Hematopoietic multipotent progenitor cell treated with erythropoietin and hydrocortisone succinate and interleukin-3 and kit ligand, for 15 days (in vitro differentiated cells): ENCODE results near the gene TMED8.
"Not testable (repeated sequence)": the region's sequence is repeated elsewhere in the genome, so short reads cannot be mapped to it uniquely, and the experiment has no call there.

ENCODE experiments used
- DNase-seq: peaks from one replicate; pipeline ENCODE4 v3.0.0-alpha.2; 2015; ENCODE audit warnings: low spot score

Gene TMED8

DNA sequence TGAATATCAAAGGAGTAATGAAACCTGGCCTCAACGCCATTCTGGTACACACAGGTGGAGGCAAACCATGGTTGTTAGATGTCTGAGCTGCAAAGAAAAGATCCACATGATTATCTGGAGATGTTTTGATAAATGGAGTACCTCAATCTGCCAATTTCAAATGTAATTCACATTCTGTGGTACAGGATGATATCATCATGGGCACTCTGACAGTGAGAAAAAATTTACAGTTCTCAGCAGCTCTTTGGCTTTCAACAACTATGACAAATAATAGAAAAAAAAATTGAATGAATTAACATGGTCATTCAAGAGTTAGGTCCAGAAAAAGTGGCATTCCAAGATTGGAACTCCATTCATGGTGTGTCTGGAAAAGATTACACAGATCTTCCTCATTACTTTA lies 17.3 kb downstream of the TMED8 start:
- DNase-seq = no peak

GRCh38 chr14:77356899-77357298 lies 20.0 kb downstream of the TMED8 start:
- no peak for DNase-seq

GRCh38 chr14:77355811-77356210 lies 21.1 kb downstream of the TMED8 start:
- DNase-seq = no peak

DNA sequence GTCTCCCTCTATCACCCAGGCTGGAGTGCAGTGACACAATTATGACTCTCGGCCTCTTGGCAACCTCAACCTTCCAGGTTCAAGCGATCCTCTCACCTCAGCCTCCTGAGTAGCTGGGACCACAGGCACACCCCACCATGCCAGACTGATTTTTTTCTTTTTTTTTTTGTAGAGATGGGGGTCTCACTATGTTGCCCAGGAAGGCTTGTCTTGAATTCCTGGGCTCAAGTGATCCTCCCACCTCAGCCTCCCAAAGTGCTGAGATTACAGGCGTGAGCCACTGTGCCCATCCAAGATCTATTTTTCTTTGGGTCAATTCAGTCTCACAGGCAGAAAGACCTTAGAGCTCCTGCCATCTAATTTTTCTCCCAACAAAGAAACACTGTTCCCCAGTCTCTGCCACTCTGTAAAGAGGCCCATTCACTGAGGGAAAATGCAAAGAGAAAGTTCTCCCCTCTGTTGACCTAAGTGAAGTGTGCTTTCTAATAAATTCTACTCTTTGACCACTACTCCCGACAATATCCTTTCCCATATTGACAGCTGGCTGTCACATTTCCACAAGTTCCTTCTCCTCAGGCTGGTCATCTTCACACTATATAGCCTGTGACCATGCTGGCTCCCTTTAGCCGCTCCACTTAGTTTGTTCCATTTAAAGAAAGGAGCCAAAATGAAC lies 23.3 kb downstream of the TMED8 start:
- DNase-seq = no peak

DNA sequence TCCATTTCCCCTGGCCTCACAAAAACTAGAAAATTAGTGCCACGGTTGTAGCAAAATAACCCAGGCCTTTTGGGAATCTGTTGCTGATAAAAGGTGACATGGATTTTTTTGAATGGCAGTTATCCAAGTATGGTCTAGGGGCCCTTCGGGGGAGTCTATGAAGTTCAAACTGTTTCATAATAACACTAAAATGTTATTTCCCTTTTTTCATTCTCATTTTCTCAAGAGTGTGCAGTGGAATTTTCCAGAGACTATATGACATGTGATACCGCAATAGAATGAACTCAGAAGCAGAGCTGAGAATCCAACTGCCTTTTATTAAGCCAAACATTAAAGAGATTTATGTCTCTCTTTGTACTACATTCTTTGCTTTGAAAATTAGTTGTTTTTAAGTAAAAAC lies 29.1 kb downstream of the TMED8 start:
- no peak for DNase-seq

DNA sequence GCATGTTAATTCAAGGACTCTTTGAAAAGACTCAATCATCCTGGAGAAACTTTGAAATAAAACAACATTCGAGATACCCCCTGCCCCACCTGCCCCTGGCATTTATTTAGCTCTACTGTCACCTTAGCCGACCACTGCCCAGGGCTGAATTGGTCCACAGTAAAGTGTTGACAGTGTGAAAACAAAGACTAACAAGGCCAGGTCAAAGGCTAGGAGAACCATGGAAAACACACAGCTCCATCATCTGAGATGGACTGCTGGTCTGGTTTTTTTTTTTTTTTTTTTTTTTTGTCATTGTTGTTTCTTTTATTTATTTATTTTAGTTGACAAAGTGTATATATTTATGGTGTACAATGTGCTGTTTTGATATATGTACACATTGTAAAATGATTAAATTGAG lies 30.4 kb downstream of the TMED8 start:
- no peak for DNase-seq

GRCh38 chr14:77344377-77344996 lies 32.4 kb downstream of the TMED8 start:
- no peak for DNase-seq

DNA sequence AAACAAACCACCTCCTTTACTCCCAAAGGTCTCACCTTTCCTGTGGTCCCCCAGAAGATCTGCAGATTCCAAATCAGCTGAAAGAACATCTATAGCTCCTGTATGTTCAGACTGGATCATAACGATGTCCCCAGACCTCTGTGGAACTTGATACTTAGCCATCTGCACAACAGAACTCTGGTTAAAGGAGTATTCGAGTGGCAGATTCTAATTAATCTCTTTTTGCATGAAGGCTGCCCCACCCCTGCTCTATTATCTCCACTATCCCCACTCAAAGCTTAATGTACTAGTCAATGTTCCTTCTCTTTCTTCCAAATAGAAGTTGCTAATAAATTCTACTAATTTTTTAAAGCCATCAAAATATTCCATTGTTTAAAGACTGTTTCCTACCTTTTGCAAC lies 33.2 kb downstream of the TMED8 start:
- no peak for DNase-seq

GRCh38 chr14:77342726-77343397 lies 34.0 kb downstream of the TMED8 start:
- DNase-seq = no peak

GRCh38 chr14:77340389-77340788 lies 36.5 kb downstream of the TMED8 start:
- DNase-seq = no peak

DNA sequence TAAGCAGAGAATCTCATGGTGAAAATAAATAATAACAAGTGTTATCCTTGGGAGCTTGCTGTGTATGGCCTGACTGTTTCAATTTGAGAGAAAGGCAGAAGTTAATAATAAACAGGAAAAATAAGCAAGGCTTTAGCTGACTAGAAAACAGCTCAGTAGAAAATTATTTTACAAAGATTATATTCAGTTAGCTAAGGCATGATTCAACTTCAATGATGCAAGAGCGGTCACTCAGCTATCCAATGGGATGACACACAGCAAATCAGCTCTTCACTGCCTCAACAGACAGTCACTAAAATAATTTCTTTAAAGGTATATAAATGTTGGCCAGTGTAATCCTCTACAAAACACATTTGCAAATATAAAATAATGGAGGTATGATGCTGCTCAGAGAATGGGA lies 37.5 kb downstream of the TMED8 start:
- DNase-seq = no peak

- DNase-seq = no peak
Observed at GRCh38 chr14:77338302-77338701, 38.6 kb downstream of the TMED8 start.

DNA sequence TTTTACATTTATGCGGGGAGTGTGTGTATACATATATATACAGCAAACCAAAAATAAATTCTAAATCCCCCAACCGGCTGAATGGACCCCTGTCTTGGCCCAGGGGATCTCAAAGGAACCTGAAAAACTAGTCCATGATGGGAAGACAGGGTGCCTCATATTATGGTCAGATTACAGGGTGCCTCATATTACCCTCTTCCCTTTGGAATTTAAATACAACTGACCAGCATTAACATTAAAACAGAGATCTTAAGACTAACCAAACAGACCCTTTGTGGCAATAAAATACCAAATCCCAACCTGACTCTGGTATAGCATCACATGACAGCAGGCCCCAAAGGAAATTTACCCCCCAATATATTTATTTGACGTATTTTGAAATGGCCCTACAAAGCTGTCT lies 39.0 kb downstream of the TMED8 start:
- DNase-seq = no peak

GRCh38 chr14:77337255-77337654 lies 39.6 kb downstream of the TMED8 start:
- not testable (repeated sequence) for DNase-seq

- DNase-seq = no peak
Observed at GRCh38 chr14:77335576-77335975, 41.3 kb downstream of the TMED8 start.

DNA sequence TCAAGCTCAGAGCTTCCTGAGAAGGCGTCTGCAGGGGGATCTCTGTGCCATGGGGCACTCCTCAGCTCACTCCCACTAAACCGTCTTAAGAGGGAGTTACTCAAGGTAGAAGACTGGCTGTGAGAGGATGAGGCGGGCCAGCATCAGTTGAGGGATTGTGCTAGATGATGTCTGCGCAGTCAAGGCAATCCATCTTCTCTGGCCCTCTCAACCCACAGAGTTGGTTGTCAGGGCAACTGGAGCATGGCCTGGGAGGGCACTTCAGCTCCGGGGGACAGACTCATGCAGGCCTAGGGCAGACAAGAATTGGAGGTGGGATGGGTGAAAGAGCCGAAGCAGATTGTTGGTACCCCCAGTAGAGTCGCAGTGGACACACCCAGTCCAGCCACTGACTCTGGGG lies 47.0 kb downstream of the TMED8 start:
- DNase-seq = no peak

- DNase-seq = no peak
Observed at GRCh38 chr14:77327111-77327510, 49.8 kb downstream of the TMED8 start.

- DNase-seq = no peak
Observed at GRCh38 chr14:77325746-77326094, 51.2 kb downstream of the TMED8 start.

DNA sequence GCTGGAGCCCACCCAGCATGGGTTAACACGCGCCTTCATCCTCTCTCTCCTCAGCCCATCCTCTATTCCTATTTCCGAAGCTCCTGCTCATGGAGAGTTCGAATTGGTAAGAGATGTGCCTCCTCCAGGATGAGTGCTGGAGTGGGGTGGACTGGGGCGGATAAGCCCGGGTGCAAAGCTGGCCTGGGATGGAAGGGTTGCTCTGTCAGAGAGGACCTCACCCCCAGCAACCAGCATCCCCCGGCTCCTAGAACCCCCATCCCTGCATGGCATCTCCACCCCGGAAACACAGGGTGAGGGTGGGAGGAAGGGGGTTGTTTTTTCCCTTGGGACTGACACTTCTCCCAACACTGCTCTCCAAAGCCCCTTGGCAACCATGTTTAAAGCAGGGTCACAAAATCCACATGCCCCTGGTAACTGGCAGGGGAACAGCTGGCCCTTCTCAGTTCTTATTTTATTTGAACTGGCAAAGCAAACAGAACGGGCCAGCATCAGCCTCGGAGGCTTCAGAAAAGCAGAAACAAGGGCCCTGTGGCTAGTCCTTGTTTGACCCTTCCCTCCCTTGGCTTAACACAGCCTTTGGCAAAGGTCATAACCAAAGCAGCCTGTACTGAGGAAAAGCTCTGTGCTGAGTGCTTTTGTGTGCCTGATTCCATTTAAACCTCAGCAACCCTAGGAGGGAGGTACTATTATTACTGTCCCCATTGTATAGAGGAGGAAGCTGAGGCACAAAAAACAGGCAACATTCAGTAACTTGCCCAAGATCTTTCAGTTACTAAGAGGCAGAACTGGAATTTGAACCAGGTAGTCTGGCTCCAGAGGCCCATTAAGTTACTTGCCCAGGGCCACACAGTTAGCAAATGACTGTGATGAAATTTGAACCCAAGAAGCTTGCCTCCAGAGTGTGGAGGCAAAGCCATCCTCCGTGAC lies 51.8 kb downstream of the TMED8 start:
- no peak for DNase-seq

- no peak for DNase-seq
Observed at GRCh38 chr14:77324289-77324688, 52.6 kb downstream of the TMED8 start.

GRCh38 chr14:77323571-77323970 lies 53.3 kb downstream of the TMED8 start:
- DNase-seq = no peak

GRCh38 chr14:77322951-77323350 lies 53.9 kb downstream of the TMED8 start:
- no peak for DNase-seq
